Measurements from ENCODE around the gene TRABD2B.

The TRABD2B gene

DNA sequence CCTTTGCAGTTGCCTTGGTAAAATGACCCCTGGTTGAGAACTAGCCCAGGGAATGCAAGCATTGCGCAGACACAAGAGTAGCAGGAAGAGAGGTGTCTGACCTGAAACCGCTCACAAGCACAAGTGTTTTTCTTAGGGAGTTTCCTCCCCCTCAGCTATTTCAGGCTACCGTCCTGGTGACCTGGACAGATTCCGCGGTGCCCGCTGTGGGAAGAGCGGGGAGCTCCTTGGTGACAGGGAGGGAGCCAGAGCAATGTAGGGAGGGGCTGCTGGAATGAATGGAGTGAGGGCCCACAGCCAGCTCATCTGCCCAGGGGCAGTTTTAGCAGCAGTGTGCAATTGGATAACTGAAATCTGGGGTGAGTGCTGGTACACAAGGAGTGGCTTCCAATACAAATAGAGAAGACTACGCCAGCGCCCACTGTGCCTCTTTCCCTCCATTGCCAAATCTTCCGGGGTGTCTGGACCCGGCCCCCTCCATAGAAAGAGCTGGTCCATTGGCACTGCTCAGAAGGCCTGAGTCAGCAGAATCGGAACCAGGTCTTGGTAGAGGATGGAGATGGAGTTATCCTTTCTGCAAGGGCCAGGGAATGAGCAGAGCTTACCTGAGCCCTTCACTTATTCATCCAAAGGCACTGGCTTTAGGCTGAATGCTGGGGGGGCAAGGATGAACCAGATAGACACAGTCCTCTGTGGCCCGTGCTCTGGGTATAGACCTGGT is 82.8 kb downstream of the TRABD2B start:
- TF ChIP-seq, protein P1, sequence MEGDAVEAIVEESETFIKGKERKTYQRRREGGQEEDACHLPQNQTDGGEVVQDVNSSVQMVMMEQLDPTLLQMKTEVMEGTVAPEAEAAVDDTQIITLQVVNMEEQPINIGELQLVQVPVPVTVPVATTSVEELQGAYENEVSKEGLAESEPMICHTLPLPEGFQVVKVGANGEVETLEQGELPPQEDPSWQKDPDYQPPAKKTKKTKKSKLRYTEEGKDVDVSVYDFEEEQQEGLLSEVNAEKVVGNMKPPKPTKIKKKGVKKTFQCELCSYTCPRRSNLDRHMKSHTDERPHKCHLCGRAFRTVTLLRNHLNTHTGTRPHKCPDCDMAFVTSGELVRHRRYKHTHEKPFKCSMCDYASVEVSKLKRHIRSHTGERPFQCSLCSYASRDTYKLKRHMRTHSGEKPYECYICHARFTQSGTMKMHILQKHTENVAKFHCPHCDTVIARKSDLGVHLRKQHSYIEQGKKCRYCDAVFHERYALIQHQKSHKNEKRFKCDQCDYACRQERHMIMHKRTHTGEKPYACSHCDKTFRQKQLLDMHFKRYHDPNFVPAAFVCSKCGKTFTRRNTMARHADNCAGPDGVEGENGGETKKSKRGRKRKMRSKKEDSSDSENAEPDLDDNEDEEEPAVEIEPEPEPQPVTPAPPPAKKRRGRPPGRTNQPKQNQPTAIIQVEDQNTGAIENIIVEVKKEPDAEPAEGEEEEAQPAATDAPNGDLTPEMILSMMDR (conservative IDR thresholded peaks at IDR 0.05): no peak
- TF ChIP-seq ZFX (IDR thresholded peaks at IDR 0.05): no peak
- H3K27ac ChIP-seq: no peak overlapping the region

DNA sequence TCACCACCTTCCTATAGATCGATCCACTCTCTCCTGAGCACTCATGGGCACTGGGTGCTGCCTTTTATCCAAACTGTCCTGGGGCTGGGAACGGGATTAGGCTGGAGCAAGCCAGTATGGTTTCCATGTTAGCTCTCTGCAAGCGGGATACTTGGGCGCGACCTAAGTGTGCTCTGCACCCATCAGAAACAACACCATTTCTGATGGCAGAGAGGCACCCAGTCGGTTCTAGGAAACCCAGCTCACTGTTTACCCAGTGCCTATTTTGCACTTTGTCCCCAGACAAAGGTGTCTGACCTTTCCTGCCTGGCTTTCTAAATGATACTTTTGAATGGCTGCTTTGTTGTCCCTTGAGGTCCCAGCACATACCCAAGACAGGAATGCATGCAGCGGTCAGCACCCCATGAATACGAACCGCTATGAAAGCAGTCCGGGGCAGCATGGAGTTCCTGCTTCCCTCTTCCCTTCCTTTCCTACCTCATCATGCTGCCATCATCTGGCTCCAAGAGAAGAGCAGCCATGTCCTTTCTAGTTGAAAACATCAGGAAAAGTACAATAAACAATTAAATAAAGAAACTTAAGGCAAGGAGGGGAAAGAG is 83.9 kb downstream of the TRABD2B start:
- no peak for TF ChIP-seq ZFX (IDR thresholded peaks at IDR 0.05)
- TF ChIP-seq, protein P1 (conservative IDR thresholded peaks at IDR 0.05): no peak
- no peak overlapping the region for H3K27ac ChIP-seq

DNA sequence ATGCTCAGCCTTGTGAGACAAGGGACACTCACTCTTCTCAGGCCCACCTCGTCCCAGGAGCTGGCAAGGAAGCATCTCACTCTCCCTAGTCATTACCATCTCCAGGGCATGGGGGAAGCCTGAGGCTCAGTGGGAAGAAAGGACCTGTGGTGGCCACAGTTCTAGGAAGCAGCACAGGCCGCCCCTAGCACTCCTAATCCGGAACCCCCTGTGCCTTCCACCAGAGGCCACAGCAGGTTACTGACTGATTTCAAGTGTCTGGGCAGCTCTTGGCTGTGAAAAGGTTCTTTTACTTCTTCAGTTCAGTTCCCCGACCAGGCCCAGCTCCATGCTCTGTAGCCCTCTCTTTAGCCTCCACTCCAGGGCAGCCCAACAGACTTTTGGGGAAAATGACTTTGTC is 84.4 kb downstream of the TRABD2B start:
- H3K27ac ChIP-seq: no peak overlapping the region
- TF ChIP-seq, protein P1 (conservative IDR thresholded peaks at IDR 0.05): no peak
- no peak for TF ChIP-seq ZFX (IDR thresholded peaks at IDR 0.05)

DNA sequence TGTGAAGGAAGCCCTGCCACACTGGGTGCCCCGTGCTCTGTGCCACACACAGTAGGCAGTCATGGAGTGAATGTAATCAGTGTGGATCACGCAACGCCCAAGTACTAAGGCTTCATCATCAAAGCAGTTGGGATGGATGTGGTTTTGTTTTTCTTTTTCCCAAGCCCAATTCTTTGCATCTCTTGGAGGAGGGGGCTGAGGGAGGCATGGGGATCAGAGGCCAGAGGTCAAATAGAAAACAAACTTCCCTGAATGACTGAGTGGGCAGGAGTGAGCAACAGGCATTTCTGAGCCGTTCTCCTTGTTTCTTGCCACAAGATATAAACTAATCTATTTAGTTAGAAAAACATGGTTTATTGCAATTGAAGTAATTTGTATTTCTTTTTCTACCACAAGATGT is 85.3 kb downstream of the TRABD2B start:
- no peak overlapping the region for H3K27ac ChIP-seq
- TF ChIP-seq, protein P1 (conservative IDR thresholded peaks at IDR 0.05): no peak
- no peak for TF ChIP-seq ZFX (IDR thresholded peaks at IDR 0.05)

DNA sequence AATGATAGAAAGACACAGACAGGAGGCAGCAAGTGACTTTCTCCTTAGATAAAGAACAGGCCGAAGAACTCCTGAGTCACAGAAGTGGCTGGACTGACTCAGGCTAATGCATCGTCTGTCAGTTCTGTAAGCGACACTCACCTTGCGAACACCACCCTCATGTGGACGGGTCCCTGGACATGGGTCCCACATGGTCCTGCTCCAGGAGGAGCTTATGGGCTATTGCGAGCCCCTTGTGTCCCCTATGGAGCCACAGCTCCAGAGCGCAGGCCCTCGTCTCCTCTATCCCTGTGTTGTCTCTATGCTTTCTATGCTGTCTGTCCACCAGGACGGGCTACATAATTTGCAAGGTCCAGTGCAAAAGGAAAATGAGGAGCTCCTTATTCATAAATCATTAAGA is 85.8 kb downstream of the TRABD2B start:
- TF ChIP-seq, protein P1 (conservative IDR thresholded peaks at IDR 0.05): no peak
- no peak for TF ChIP-seq ZFX (IDR thresholded peaks at IDR 0.05)
- H3K27ac ChIP-seq: no peak overlapping the region

DNA sequence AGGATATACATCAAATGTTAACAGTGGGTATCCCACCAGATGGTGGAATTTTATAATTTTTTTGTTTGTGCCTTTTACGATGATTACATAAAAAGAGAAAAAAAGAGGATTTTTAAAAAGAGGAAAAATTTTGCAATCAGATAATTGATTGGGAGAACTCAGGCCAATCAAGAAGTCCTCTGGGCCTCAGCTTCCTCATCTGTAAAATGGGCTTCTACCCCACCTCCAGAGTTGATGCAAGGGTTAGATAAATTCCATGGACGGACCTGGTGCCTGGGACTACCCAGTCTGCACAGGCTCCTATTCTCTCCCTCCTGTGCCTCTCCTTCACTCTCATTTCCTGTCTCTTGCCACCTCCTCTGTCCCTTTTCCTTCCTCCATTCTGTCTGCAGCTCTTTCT is 88.9 kb downstream of the TRABD2B start:
- TF ChIP-seq, protein P1 (conservative IDR thresholded peaks at IDR 0.05): no peak
- TF ChIP-seq ZFX (IDR thresholded peaks at IDR 0.05): no peak
- H3K27ac ChIP-seq: no peak overlapping the region

DNA sequence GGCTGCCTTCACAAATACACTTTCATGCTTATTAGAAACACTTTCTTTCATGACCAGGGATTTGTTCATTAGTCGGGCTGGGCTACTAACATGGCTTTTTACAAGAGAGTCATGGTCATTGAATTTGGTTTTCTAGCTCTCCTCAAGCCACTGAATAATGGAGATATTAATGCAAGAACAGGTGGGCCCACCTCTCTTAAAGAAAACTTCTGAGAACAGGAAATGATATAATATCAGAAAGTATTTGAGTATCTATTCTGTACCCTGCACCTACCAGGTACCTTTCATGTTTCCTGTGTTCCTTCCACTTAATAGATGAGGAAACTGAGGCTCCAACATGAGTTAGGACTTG is 90.0 kb downstream of the TRABD2B start:
- TF ChIP-seq, protein P1 (conservative IDR thresholded peaks at IDR 0.05): no peak
- TF ChIP-seq ZFX (IDR thresholded peaks at IDR 0.05): no peak
- H3K27ac ChIP-seq: no peak overlapping the region

All from C4-2B (cell line).